CD4-positive, CD25-positive, alpha-beta regulatory T cell (primary cell): ENCODE results near the gene CTLA4. TPM values are rescaled to one million over a fixed set of nuclear protein-coding genes. Genes with fewer than 3 reads are reported as not detected.
"Not testable (repeated sequence)": the region's sequence is repeated elsewhere in the genome, so short reads cannot be mapped to it uniquely, and the experiment has no call there.

Experiments
- ATAC-seq, 2 donors: fragments of 150-1000 bp; cut with Tn5 transposase; one replicate each; pipeline ENCODE4 v1.10.0; 2021; ENCODE audit warnings: low read depth in 2 of 2, moderate number of reproducible peaks in 2 of 2, moderate library complexity in 1 of 2
- DNase-seq, 3 donors: peaks; one replicate each; pipeline versions ENCODE4 v3.0.0 to v3.0.0-alpha.2; 2012 to 2022; ENCODE audit warnings: mixed read lengths in 1 of 3
- H3K27ac ChIP-seq: one replicate; pipeline ENCODE4 v1.7.0; 2013; ENCODE audit warnings: mild to moderate bottlenecking, low read length; ENCODE audit not compliant: insufficient read depth, poor library complexity, severe bottlenecking
- H3K27me3 ChIP-seq: one replicate; pipeline ENCODE4 v1.7.0; 2013; ENCODE audit warnings: low read length; ENCODE audit not compliant: control insufficient read depth, insufficient read depth
- H3K36me3 ChIP-seq: one replicate; pipeline ENCODE4 v1.7.0; 2013; ENCODE audit warnings: mild to moderate bottlenecking, low read length, moderate library complexity; ENCODE audit not compliant: control insufficient read depth, insufficient read depth
- H3K4me1 ChIP-seq: 2 replicates; pipeline ENCODE4 v1.7.0; 2013; ENCODE audit warnings: mild to moderate bottlenecking, low read length; ENCODE audit not compliant: insufficient read depth, control insufficient read depth, poor library complexity, severe bottlenecking
- H3K4me3 ChIP-seq: one replicate; pipeline ENCODE4 v1.7.0; 2013; ENCODE audit warnings: low read depth, mild to moderate bottlenecking, low read length, moderate library complexity
- H3K9me3 ChIP-seq, 2 experiments: 1 replicate in 1 of 2; 2 replicates in 1 of 2; pipeline ENCODE4 v1.7.0; 2013; ENCODE audit warnings: low read length in 2 of 2, mild to moderate bottlenecking in 1 of 2, moderate library complexity in 1 of 2; ENCODE audit not compliant: control insufficient read depth in 2 of 2
- H3K27ac Mint-ChIP-seq, 3 donors: one replicate each; pipeline ENCODE4 v1.8.0; 2020 to 2022; ENCODE audit warnings: mild to moderate bottlenecking in 3 of 3, mixed read lengths in 3 of 3, moderate library complexity in 2 of 3
- H3K27me3 Mint-ChIP-seq: one replicate; pipeline ENCODE4 v1.8.0; 2022; ENCODE audit warnings: mild to moderate bottlenecking, mixed read lengths
- H3K36me3 Mint-ChIP-seq: one replicate; pipeline ENCODE4 v1.8.0; 2020; ENCODE audit warnings: mixed read lengths
- H3K4me1 Mint-ChIP-seq, 4 donors: one replicate each; pipeline ENCODE4 v1.8.0; 2020 to 2022; ENCODE audit warnings: mixed read lengths in 4 of 4, mild to moderate bottlenecking in 1 of 4
- H3K4me3 Mint-ChIP-seq, 4 donors: one replicate each; pipeline ENCODE4 v1.8.0; 2020 to 2022; ENCODE audit warnings: mild to moderate bottlenecking in 4 of 4, mixed read lengths in 4 of 4, moderate library complexity in 3 of 4
- H3K9me3 Mint-ChIP-seq, 7 donors: one replicate each; pipeline ENCODE4 v1.8.0; 2020 to 2022; ENCODE audit warnings: mixed read lengths in 7 of 7, mild to moderate bottlenecking in 3 of 7, moderate library complexity in 2 of 7
- polyA plus RNA-seq, 4 donors: library from polyadenylated mRNA; unstranded; fragments of 300-500 nt; fragmentation: Illumina TruSeq; gene quantifications; one replicate each; pipeline ENCODE4 v1.2.3, GENCODE V29; 2021
- total RNA-seq: library from RNA; stranded (reverse); gene quantifications from one replicate; pipeline ENCODE4 v1.2.3, GENCODE V29; 2022

The CTLA4 gene
- total and polyA plus RNA-seq, 5 donors from 2014 or later: 52.1 to 459 (median 56.9) TPM

DNA sequence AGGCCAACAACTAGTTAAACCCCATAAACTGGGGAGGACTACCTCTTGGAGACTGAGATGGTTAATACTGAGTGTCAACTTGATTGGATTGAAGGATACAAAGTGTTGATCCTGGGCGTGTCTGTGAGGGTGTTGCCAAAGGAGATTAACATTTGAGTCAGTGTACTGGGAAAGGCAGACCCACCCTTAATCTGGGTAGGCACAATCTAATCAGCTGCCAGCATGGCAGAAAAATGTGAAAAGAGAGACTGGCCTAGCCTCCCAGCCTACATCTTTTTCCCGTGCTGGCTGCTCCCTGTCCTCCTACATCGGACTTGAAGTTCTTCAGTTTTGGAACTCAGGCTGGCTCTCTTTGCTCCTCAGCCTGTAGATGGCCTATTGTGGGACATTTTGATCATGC lies 13.6 kb downstream of the CTLA4 start:
- peaks cover 63% of the 10 kb centered on the region for H3K4me1 ChIP-seq
- not testable (repeated sequence) for H3K27me3 ChIP-seq, H3K4me3 ChIP-seq, H3K27me3 Mint-ChIP-seq, H3K27ac ChIP-seq, H3K36me3 Mint-ChIP-seq, H3K9me3 Mint-ChIP-seq, H3K9me3 ChIP-seq, H3K36me3 ChIP-seq, DNase-seq, ATAC-seq
- Mint-ChIP-seq H3K27ac (peak overlapping the region in 1 of 3 donors; percentile 47), H3K4me1 (peaks cover 24 to 45% (median 34%) of the 10 kb centered on the region in 4 donors), H3K4me3 (peak overlapping the region in 1 of 4 donors; percentile 72)

- H3K27ac Mint-ChIP-seq: no peak overlapping the region
- H3K4me1 Mint-ChIP-seq: peaks cover 37 to 48% (median 39%) of the 10 kb centered on the region in 4 donors
- Histone ChIP-seq H3K27me3 (no peaks in the 10 kb centered on the region), H3K27ac (no peak overlapping the region), H3K36me3 (no peaks in the 10 kb centered on the region), H3K4me3 (no peak overlapping the region), H3K4me1 (peaks cover 51% of the 10 kb centered on the region), H3K9me3 (no peaks in the 10 kb centered on the region)
- no peak for DNase-seq
- ATAC-seq: no peak
- H3K27me3 Mint-ChIP-seq: no peaks in the 10 kb centered on the region
- no peak overlapping the region for H3K4me3 Mint-ChIP-seq
- no peaks in the 10 kb centered on the region for H3K9me3 Mint-ChIP-seq
- no peaks in the 10 kb centered on the region for H3K36me3 Mint-ChIP-seq
Measured at GRCh38 chr2:203882551-203882950, 15.0 kb downstream of the CTLA4 start.

DNA sequence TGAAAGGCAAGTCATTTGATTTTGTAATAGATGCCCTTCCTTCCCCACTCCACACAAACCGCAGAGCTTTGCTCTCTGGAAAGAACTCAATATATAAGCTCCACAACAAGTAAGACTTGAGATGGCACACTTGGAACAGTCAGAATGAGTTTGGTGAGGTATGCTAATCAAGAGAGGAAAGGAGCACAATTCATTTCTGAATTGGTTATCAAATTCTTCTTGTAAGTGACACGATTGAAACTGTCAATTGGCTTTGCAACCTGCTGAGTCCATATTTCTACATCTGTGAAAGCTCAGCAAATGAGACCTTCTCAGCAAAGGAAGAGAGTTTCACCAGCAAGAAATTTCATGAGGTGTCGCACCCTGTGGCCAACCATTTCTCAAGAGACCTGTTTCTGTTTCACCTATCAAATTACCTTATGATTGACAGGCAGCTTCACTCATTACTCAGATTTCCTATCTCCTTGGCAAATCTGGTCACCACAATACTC lies 19.1 kb downstream of the CTLA4 start:
- Mint-ChIP-seq H3K27me3 (no peaks in the 10 kb centered on the region), H3K4me1 (peaks cover 39 to 58% (median 54%) of the 10 kb centered on the region in 4 donors), H3K36me3 (no peaks in the 10 kb centered on the region), H3K9me3 (peaks cover 0 to 3% (median 0%) of the 10 kb centered on the region in 7 donors), H3K27ac (peak overlapping the region; percentile 50 to 71 (median 53)), H3K4me3 (peak overlapping the region; percentile 23 to 44 (median 38))
- DNase-seq: peak in 2 of 3 donors; percentile 50 to 90
- H3K4me3 ChIP-seq: peak overlapping the region; percentile 45
- ATAC-seq: peak; percentile 62 to 65
- peak overlapping the region; percentile 71 for H3K27ac ChIP-seq
- no peaks in the 10 kb centered on the region for H3K36me3 ChIP-seq
- no peaks in the 10 kb centered on the region for H3K27me3 ChIP-seq
- no peaks in the 10 kb centered on the region for H3K9me3 ChIP-seq
- peaks cover 34% of the 10 kb centered on the region for H3K4me1 ChIP-seq

DNA sequence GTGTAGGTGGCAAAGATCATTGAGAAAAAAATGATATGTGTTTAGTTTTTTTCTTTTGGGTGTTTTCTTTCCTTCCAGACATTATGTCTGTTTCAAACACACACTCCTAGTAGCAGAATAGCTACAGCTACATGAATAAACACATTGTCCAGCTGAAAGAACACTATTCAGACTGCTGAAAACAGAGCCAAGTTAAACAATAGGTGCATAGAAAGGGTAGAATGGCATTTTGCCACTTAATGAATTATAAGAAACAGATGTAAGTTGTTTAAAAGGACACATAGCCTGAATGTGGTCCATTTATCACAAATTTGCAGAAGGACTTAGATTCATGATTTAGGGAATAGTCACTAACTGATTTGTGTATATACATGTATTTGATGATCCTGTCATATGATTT lies 20.1 kb downstream of the CTLA4 start:
- Mint-ChIP-seq H3K9me3 (peaks cover 0 to 3% (median 0%) of the 10 kb centered on the region in 7 donors), H3K27ac (peak overlapping the region; percentile 4 to 71 (median 53)), H3K4me1 (peaks cover 38 to 59% (median 57%) of the 10 kb centered on the region in 4 donors), H3K36me3 (no peaks in the 10 kb centered on the region), H3K4me3 (peak overlapping the region in 1 of 4 donors; percentile 43), H3K27me3 (no peaks in the 10 kb centered on the region)
- DNase-seq (no peak), ATAC-seq (no peak)
- Histone ChIP-seq H3K9me3 (no peaks in the 10 kb centered on the region), H3K4me3 (peak overlapping the region; percentile 45), H3K27me3 (no peaks in the 10 kb centered on the region), H3K36me3 (no peaks in the 10 kb centered on the region), H3K27ac (peak overlapping the region; percentile 71), H3K4me1 (peaks cover 28% of the 10 kb centered on the region)

DNA sequence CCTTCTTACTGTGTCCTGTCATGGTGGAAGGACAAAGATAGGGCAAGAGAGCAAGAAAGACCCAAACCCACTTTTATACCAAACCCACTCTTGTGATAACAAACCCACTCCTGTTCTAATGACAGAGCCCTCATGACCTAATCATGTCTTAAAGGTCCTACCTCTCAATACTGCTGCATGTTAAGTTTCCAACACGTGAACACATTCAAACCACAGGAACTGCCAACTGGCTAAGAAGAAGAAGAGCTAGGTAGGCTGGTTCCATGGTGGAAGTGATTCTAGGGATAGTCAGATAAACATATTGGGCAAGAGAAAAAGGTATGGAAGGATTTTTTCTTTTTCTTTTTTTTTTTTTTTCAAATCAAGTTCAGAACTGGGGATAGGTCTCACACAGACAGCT lies 22.0 kb downstream of the CTLA4 start:
- Mint-ChIP-seq H3K4me1 (peaks cover 39 to 74% (median 58%) of the 10 kb centered on the region in 4 donors), H3K36me3 (no peaks in the 10 kb centered on the region), H3K9me3 (peaks cover 0 to 3% (median 0%) of the 10 kb centered on the region in 7 donors), H3K27ac (no peak overlapping the region), H3K27me3 (no peaks in the 10 kb centered on the region), H3K4me3 (no peak overlapping the region)
- no peaks in the 10 kb centered on the region for H3K27me3 ChIP-seq
- H3K4me3 ChIP-seq: no peak overlapping the region
- H3K4me1 ChIP-seq: peaks cover 36% of the 10 kb centered on the region
- DNase-seq: no peak
- no peaks in the 10 kb centered on the region for H3K36me3 ChIP-seq
- H3K9me3 ChIP-seq: no peaks in the 10 kb centered on the region
- ATAC-seq: no peak
- H3K27ac ChIP-seq: no peak overlapping the region

DNA sequence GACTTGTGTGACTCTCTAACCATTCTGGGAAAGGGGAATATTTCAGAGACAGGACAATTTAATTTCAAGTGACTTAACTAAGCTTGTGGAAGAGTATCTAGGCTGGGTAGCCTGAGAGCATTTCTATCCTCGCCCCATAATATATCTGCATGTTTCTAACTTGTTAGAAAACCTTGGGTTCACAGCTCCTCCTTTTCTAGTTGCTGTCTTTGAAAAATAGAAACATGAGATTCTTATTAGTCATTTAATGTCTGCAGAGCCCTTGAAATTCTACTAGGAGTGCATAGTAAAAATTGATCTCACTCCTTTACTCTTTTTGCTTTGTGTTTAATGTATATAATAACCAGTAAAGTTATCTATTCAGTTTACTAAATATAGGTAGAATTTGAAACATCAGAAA lies 22.4 kb downstream of the CTLA4 start:
- H3K27me3 Mint-ChIP-seq: no peaks in the 10 kb centered on the region
- H3K4me3 Mint-ChIP-seq: no peak overlapping the region
- Histone ChIP-seq H3K27ac (no peak overlapping the region), H3K4me1 (peaks cover 34% of the 10 kb centered on the region), H3K4me3 (no peak overlapping the region), H3K9me3 (no peaks in the 10 kb centered on the region), H3K27me3 (no peaks in the 10 kb centered on the region), H3K36me3 (no peaks in the 10 kb centered on the region)
- peaks cover 39 to 74% (median 57%) of the 10 kb centered on the region in 4 donors for H3K4me1 Mint-ChIP-seq
- H3K27ac Mint-ChIP-seq: no peak overlapping the region
- H3K9me3 Mint-ChIP-seq: peaks cover 0 to 3% (median 0%) of the 10 kb centered on the region in 7 donors
- DNase-seq (no peak), ATAC-seq (no peak)
- H3K36me3 Mint-ChIP-seq: no peaks in the 10 kb centered on the region

GRCh38 chr2:203890733-203891132 lies 23.2 kb downstream of the CTLA4 start:
- Mint-ChIP-seq H3K36me3 (no peaks in the 10 kb centered on the region), H3K27me3 (no peaks in the 10 kb centered on the region), H3K4me1 (peaks cover 41 to 68% (median 57%) of the 10 kb centered on the region in 4 donors), H3K27ac (no peak overlapping the region), H3K9me3 (peaks cover 0 to 3% (median 0%) of the 10 kb centered on the region in 7 donors), H3K4me3 (no peak overlapping the region)
- no peaks in the 10 kb centered on the region for H3K36me3 ChIP-seq
- ATAC-seq (no peak), DNase-seq (no peak)
- H3K4me1 ChIP-seq: peaks cover 27% of the 10 kb centered on the region
- peak overlapping the region; percentile 14 for H3K27ac ChIP-seq
- H3K9me3 ChIP-seq: no peaks in the 10 kb centered on the region
- no peaks in the 10 kb centered on the region for H3K27me3 ChIP-seq
- H3K4me3 ChIP-seq: no peak overlapping the region

DNA sequence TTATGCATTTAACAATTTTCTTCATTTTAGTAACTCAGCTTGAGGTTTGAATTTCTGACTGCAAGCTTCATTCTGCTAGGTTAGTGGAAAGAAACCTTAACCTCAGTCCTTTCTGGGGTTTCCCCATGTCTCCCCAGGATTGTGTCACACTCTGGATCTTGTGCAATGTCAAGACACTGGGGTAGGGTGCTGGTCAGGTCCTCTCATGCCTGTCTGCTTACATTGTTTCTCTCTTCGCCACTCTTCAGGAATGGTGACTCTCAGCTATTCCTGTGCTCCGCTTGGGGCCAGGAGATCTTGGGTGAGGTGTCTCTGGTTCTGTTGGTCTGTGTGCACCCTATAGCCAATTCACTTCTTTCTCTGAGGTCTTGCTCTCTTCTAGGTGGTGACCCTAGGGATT lies 23.9 kb downstream of the CTLA4 start:
- Histone ChIP-seq H3K4me1 (peaks cover 22% of the 10 kb centered on the region), H3K36me3 (no peaks in the 10 kb centered on the region), H3K9me3 (no peaks in the 10 kb centered on the region), H3K4me3 (no peak overlapping the region), H3K27me3 (no peaks in the 10 kb centered on the region), H3K27ac (no peak overlapping the region)
- DNase-seq (peak in 1 of 3 donors; percentile 57), ATAC-seq (no peak)
- Mint-ChIP-seq H3K4me1 (peaks cover 39 to 61% (median 53%) of the 10 kb centered on the region in 4 donors), H3K27me3 (no peaks in the 10 kb centered on the region), H3K4me3 (peak overlapping the region in 1 of 4 donors; percentile 6), H3K9me3 (peaks cover 0 to 3% (median 0%) of the 10 kb centered on the region in 7 donors), H3K27ac (peak overlapping the region in 2 of 3 donors; percentile 5 to 42), H3K36me3 (no peaks in the 10 kb centered on the region)
